H1 (cell line): ENCODE measurements around the gene GNG4. TPM values are rescaled to one million over a fixed set of nuclear protein-coding genes. Genes with fewer than 3 reads are reported as not detected.
A peak's percentile ranks its signal among the peaks of the same experiment; 100 is the strongest.

ENCODE experiments used
- CTCF ChIA-PET: fragments of 300-600 bp; sonication (Branson Sonifier 250); formaldehyde crosslinking; loops from one replicate; lab custom pipeline; 2021; ENCODE audit not compliant: partially characterized antibody; lab: Charles Lee
- POLR2A ChIA-PET: fragments of 300-600 bp; sonication (Branson Sonifier 250); formaldehyde crosslinking; loops from one replicate; lab custom pipeline; 2021; ENCODE audit warnings: inconsistent platforms; ENCODE audit not compliant: partially characterized antibody; lab: Charles Lee
- DNase-seq, 2 experiments: peaks; one replicate each; pipeline versions ENCODE4 v3.0.0 to v3.0.0-alpha.2; 2010 to 2022; ENCODE audit warnings: low spot score in 2 of 2, low read depth in 1 of 2, mixed read lengths in 1 of 2
- FAIRE-seq: peaks from 2 replicates; lab custom pipeline; 2011; peaks lifted over from hg19 to GRCh38; lab: Jason Lieb, UNC
- H2AFZ ChIP-seq: 2 replicates; pipeline ENCODE4 v1.8.1; 2012; ENCODE audit warnings: low read length, inconsistent platforms
- H2AK5ac ChIP-seq: 2 replicates; pipeline ENCODE4 v1.6.1; 2013; ENCODE audit warnings: low read depth, low read length
- H2BK120ac ChIP-seq: replicated peaks from 2 replicates; pipeline ENCODE3; 2013; ENCODE audit warnings: low read depth, low read length, inconsistent platforms
- H2BK12ac ChIP-seq: 2 replicates; pipeline ENCODE4 v1.6.1; 2013; ENCODE audit warnings: low read depth, low read length
- H2BK15ac ChIP-seq: 2 replicates; pipeline ENCODE4 v1.6.1; 2013; ENCODE audit warnings: low read length
- H2BK20ac ChIP-seq: 2 replicates; pipeline ENCODE4 v1.6.1; 2013; ENCODE audit warnings: low read length
- H2BK5ac ChIP-seq: 2 replicates; pipeline ENCODE4 v1.6.1; 2013; ENCODE audit warnings: low read depth, low read length
- H3K14ac ChIP-seq: 2 replicates; pipeline ENCODE4 v1.6.1; 2013; ENCODE audit warnings: inconsistent platforms; ENCODE audit not compliant: insufficient read length
- H3K18ac ChIP-seq: 2 replicates; pipeline ENCODE4 v1.6.1; 2013; ENCODE audit warnings: low read length; ENCODE audit errors: extremely low read depth
- H3K23ac ChIP-seq: 2 replicates; pipeline ENCODE4 v1.6.1; 2013; ENCODE audit warnings: inconsistent platforms; ENCODE audit not compliant: insufficient read length
- H3K23me2 ChIP-seq: 2 replicates; pipeline ENCODE4 v1.6.1; 2013; ENCODE audit warnings: low read depth, low read length
- H3K27ac ChIP-seq: 2 replicates; pipeline ENCODE4 v1.6.1; 2011; ENCODE audit warnings: low read depth, low read length, inconsistent platforms
- H3K27me3 ChIP-seq, 4 experiments: replicated peaks in 1 of 4; 1 replicate in 1 of 4; 2 replicates in 3 of 4; pipeline versions ENCODE4 v1.6.1 to v1.8.1; 2011 to 2013; ENCODE audit warnings: low read length in 3 of 4, mild to moderate bottlenecking in 3 of 4, inconsistent platforms in 2 of 4, mixed read lengths in 2 of 4, moderate library complexity in 1 of 4; ENCODE audit not compliant: control insufficient read depth in 3 of 4, insufficient read depth in 3 of 4; ENCODE audit errors: extremely low read depth in 1 of 4
- H3K36me3 ChIP-seq, 4 experiments: 2 replicates each; pipeline versions ENCODE4 v1.6.1 to v1.8.1; 2011 to 2013; ENCODE audit warnings: mild to moderate bottlenecking in 4 of 4, low read length in 3 of 4, moderate library complexity in 2 of 4, control low read depth in 1 of 4, inconsistent platforms in 1 of 4; ENCODE audit not compliant: insufficient read depth in 4 of 4, control insufficient read depth in 2 of 4
- H3K4ac ChIP-seq: replicated peaks from 2 replicates; pipeline ENCODE3; 2013; ENCODE audit warnings: low read length, low read depth, mixed read lengths, inconsistent platforms; ENCODE audit not compliant: insufficient read length
- H3K4me1 ChIP-seq, 4 experiments: replicated peaks in 1 of 4; 1 replicate in 1 of 4; 2 replicates in 3 of 4; pipeline versions ENCODE4 v1.6.1 to v1.8.1; 2011 to 2013; ENCODE audit warnings: low read length in 3 of 4, inconsistent platforms in 2 of 4, mixed read lengths in 1 of 4; ENCODE audit not compliant: insufficient read depth in 4 of 4, control insufficient read depth in 3 of 4
- H3K4me2 ChIP-seq, 2 experiments: 2 replicates each; pipeline versions ENCODE4 v1.6.1 to v1.8.1; 2011 to 2013; ENCODE audit warnings: low read depth in 2 of 2, low read length in 2 of 2, control low read depth in 1 of 2, inconsistent platforms in 1 of 2, mild to moderate bottlenecking in 1 of 2; ENCODE audit not compliant: insufficient read depth in 1 of 2
- H3K4me3 ChIP-seq, 4 experiments: fragments of 200-600, 300-600 bp in 1 of 4; sonication (generic), shearing (Covaris generic), sonication (Bioruptor Twin) in 1 of 4; 2 replicates each; pipeline versions ENCODE4 v1.5.1 to v1.8.1; 2011 to 2016; ENCODE audit warnings: low read length in 4 of 4, low read depth in 3 of 4, control low read depth in 2 of 4, inconsistent platforms in 2 of 4, mild to moderate bottlenecking in 2 of 4, mixed read lengths in 1 of 4, moderate library complexity in 1 of 4; ENCODE audit not compliant: insufficient read depth in 2 of 4; ENCODE audit errors: extremely low read depth in 1 of 4
- H3K56ac ChIP-seq: replicated peaks from 2 replicates; pipeline ENCODE3; 2013; ENCODE audit warnings: low read depth, mild to moderate bottlenecking, mixed read lengths, low read length, inconsistent platforms; ENCODE audit not compliant: insufficient read length
- H3K79me1 ChIP-seq: 2 replicates; pipeline ENCODE4 v1.6.1; 2013; ENCODE audit warnings: low read depth, low read length, control low read depth
- H3K79me2 ChIP-seq, 2 experiments: 2 replicates each; pipeline versions ENCODE4 v1.6.1 to v1.8.1; 2012 to 2013; ENCODE audit warnings: low read length in 2 of 2, mild to moderate bottlenecking in 2 of 2, inconsistent platforms in 1 of 2; ENCODE audit not compliant: insufficient read depth in 2 of 2, control insufficient read depth in 1 of 2
- H3K9ac ChIP-seq, 4 experiments: replicated peaks in 1 of 4; 1 replicate in 1 of 4; 2 replicates in 3 of 4; pipeline versions ENCODE4 v1.6.1 to v1.8.1; 2011 to 2013; ENCODE audit warnings: low read depth in 3 of 4, low read length in 3 of 4, control low read depth in 2 of 4, mild to moderate bottlenecking in 2 of 4, moderate library complexity in 2 of 4, inconsistent platforms in 1 of 4; ENCODE audit errors: extremely low read depth in 1 of 4
- H3K9me3 ChIP-seq, 2 experiments: 2 replicates each; pipeline versions ENCODE4 v1.6.1 to v1.8.1; 2012 to 2013; ENCODE audit warnings: mild to moderate bottlenecking in 2 of 2, moderate library complexity in 2 of 2, control low read depth in 1 of 2, inconsistent platforms in 1 of 2, low read depth in 1 of 2, low read length in 1 of 2, mixed read lengths in 1 of 2; ENCODE audit not compliant: insufficient read depth in 2 of 2
- H4K20me1 ChIP-seq, 2 experiments: replicated peaks in 1 of 2; 2 replicates each; pipeline versions ENCODE3 to v1.8.1; 2011 to 2013; ENCODE audit warnings: inconsistent platforms in 2 of 2, low read length in 2 of 2, mild to moderate bottlenecking in 1 of 2; ENCODE audit not compliant: insufficient read depth in 2 of 2, control insufficient read depth in 1 of 2
- H4K5ac ChIP-seq: 2 replicates; pipeline ENCODE4 v1.6.1; 2013; ENCODE audit warnings: low read length, low read depth, mixed read lengths, inconsistent platforms; ENCODE audit not compliant: insufficient read length
- H4K8ac ChIP-seq: 2 replicates; pipeline ENCODE4 v1.8.0; 2013; ENCODE audit warnings: mild to moderate bottlenecking, moderate library complexity, low read length, inconsistent platforms; ENCODE audit not compliant: insufficient read depth; ENCODE audit errors: extremely low read depth
- H4K91ac ChIP-seq: replicated peaks from 2 replicates; pipeline ENCODE3; 2013; ENCODE audit warnings: low read length, mixed read lengths, inconsistent platforms; ENCODE audit not compliant: insufficient read length
- CBX5 ChIP-seq: fragments of 300-800, 300-1000 bp; sonication (generic); IDR thresholded peaks from 2 replicates; pipeline ENCODE4 v1.7.1; 2016; ENCODE audit warnings: antibody characterized with exemption, low read length, low read depth
- CHD1 ChIP-seq: IDR thresholded peaks from 2 replicates; pipeline ENCODE4 v1.6.1; 2012; ENCODE audit warnings: low read depth, low read length, improper control_type of control experiment
- E2F6 ChIP-seq: IDR thresholded peaks from 2 replicates; pipeline ENCODE4 v1.6.1; 2012; ENCODE audit warnings: inconsistent platforms
- EZH2 ChIP-seq: fragments of 200-600 bp; sonication (generic); IDR thresholded peaks from 2 replicates; pipeline ENCODE4 v1.7.1; 2012; ENCODE audit warnings: low read depth, mild to moderate bottlenecking, moderate library complexity, low read length, inconsistent platforms; ENCODE audit not compliant: severe bottlenecking
- NRF1 ChIP-seq: IDR thresholded peaks from 2 replicates; pipeline ENCODE4 v1.6.1; 2011; ENCODE audit warnings: mild to moderate bottlenecking, low read depth, low read length, improper control_type of control experiment
- POLR2A ChIP-seq, 2 experiments: IDR thresholded peaks; 1 replicate in 1 of 2; 2 replicates in 1 of 2; pipeline ENCODE4 v1.6.1; 2011; ENCODE audit warnings: low read depth in 2 of 2, low read length in 2 of 2, mild to moderate bottlenecking in 2 of 2; ENCODE audit errors: control extremely low read depth in 1 of 2
- SAP30 ChIP-seq: fragments of 300-600 bp; sonication (generic); IDR thresholded peaks from 2 replicates; pipeline ENCODE4 v1.7.1; 2012; ENCODE audit warnings: low read length, moderate library complexity, mild to moderate bottlenecking, inconsistent platforms; ENCODE audit not compliant: insufficient read depth, insufficient replicate concordance
- YY1 ChIP-seq: IDR thresholded peaks from 2 replicates; pipeline ENCODE4 v1.6.1; 2011; ENCODE audit warnings: low read depth, mild to moderate bottlenecking, low read length
- WGBS, 2 experiments: shearing (Covaris generic) in 1 of 2; methylation state at CpG; one replicate each; pipeline versions ENCODE4 v1.1.6 to v1.1.7; 2013 to 2015; ENCODE audit warnings: low lambda C conversion rate in 2 of 2, mixed read lengths in 2 of 2, inconsistent platforms in 1 of 2, low coverage in 1 of 2, missing lambda C conversion rate in 1 of 2; ENCODE audit not compliant: insufficient replicate concordance in 2 of 2, insufficient coverage in 1 of 2, insufficient read length in 1 of 2; ENCODE audit errors: extremely low coverage in 1 of 2, missing lambda C conversion rate in 1 of 2; 5-methylcytosine and 5-hydroxymethylcytosine counted together
- polyA plus RNA-seq, 7 experiments: library from polyadenylated mRNA; depleted of rRNA in 3 of 7; stranded (reverse) in 5 of 7; unstranded in 2 of 7; fragments of >200 nt in 5 of 7; fragments of 200-250 nt in 2 of 7; gene quantifications; 1 replicate in 5 of 7; 2 replicates in 1 of 7; 4 replicates in 1 of 7; pipeline versions ENCODE4 v1.2.1 to v1.2.3, GENCODE V29; 2011 to 2013; ENCODE audit warnings: missing spikeins in 2 of 7, mixed read lengths in 2 of 7
- total RNA-seq: library from RNA; stranded (reverse); fragmentation: NEBNext Ultra II Directional; extraction: Animal tissue kit (Norgen Biotek cat#: 25700); gene quantifications from 2 replicates; pipeline ENCODE4 v1.2.1, GENCODE V29; 2021

GNG4 gene
- total and polyA plus RNA-seq, 2 of the 8 experiments (the other 6 are each of a cell fraction or from before 2014, with no cell fraction given): 95.5 to 96.8 TPM

- Histone ChIP-seq H3K27me3 (no peaks in the 10 kb centered on the region), H3K36me3 (no peaks in the 10 kb centered on the region), H3K56ac (no peak overlapping the region), H2BK12ac (no peak overlapping the region; the same call in 1 of the 2 replicates), H4K91ac (no peak overlapping the region), H3K18ac (no peak overlapping the region), H3K4me3 (peak overlapping the region; percentile 79 to 95 (median 91)), H3K4ac (no peak overlapping the region), H3K23ac (no peak overlapping the region), H2AK5ac (no peak overlapping the region), H4K20me1 (peaks cover 3 to 10% of the 10 kb centered on the region in 2 experiments), H3K79me2 (peaks cover 11 to 59% of the 10 kb centered on the region in 2 experiments), H3K9me3 (no peaks in the 10 kb centered on the region), H3K14ac (no peak overlapping the region), H2BK120ac (no peak overlapping the region), H2BK15ac (no peak overlapping the region), H3K23me2 (peaks cover 8% of the 10 kb centered on the region; the same call in 1 of the 2 replicates), H2BK5ac (no peak overlapping the region), H3K4me1 (peaks cover 0 to 6% (median 0%) of the 10 kb centered on the region in 4 experiments; a peak in 2 of 7 replicates), H3K27ac (no peak overlapping the region), H3K79me1 (no peaks in the 10 kb centered on the region), H2AFZ (peak overlapping the region; percentile 37; the same call in 1 of the 2 replicates), H4K8ac (no peak overlapping the region), H4K5ac (no peak overlapping the region), H3K4me2 (peak overlapping the region; percentile 81 to 86), H3K9ac (peak overlapping the region; percentile 71 to 89 (median 79); a peak in 6 of 7 replicates), H2BK20ac (no peak overlapping the region)
- 30% methylated on average over 5 of the region's 5 CpGs; no CpG with 5 or more reads in 1 of the 2 experiments for WGBS, 2 experiments
- DNase-seq (no peak), FAIRE-seq (no peak)
- CTCF ChIA-PET: interaction anchor here (0.5 to 1.3 kb wide), 4 partner anchors 9 to 419 kb away, joined by 3 to 4 read pairs (median 3); no protein-coding TSS in a partner anchor
- POLR2A ChIA-PET: interaction anchor here (0.7 to 1.8 kb wide), 4 partner anchors 9 to 136 kb away, joined by 3 to 7 read pairs (median 3); partner anchors contain the start of gene TBCE
- TF ChIP-seq CBX5 (no peak), NRF1 (no peak), EZH2 (no peak), E2F6 (no peak), CHD1 (no peak), SAP30 (no peak), YY1 (no peak), POLR2A (IDR thresholded peaks at IDR 0.05; ENCODE audit: control extremely low read depth in 1 of 2, low read depth in 2 of 2, low read length in 2 of 2) (no peak)
Observed at GRCh38 chr1:235502601-235503402, 146.8 kb downstream of the GNG4 start.
